A549 treated with RU486 at 1 μM for 4 hours (cell line): Measurements from ENCODE around the gene PXT1. TPM values are rescaled to one million over a fixed set of nuclear protein-coding genes. Genes with fewer than 3 reads are reported as not detected.

Source experiments
- total RNA-seq: library from RNA; stranded (reverse); fragments of 200-300 nt; extraction: Qiagen RNA extraction; gene quantifications from 5 replicates; pipeline ENCODE4 v1.2.3, GENCODE V29; 2022; ENCODE audit warnings: low read depth

The PXT1 gene, protein sequence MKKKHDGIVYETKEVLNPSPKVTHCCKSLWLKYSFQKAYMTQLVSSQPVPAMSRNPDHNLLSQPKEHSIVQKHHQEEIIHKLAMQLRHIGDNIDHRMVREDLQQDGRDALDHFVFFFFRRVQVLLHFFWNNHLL
- not detected in 5 replicates for total RNA-seq

DNA sequence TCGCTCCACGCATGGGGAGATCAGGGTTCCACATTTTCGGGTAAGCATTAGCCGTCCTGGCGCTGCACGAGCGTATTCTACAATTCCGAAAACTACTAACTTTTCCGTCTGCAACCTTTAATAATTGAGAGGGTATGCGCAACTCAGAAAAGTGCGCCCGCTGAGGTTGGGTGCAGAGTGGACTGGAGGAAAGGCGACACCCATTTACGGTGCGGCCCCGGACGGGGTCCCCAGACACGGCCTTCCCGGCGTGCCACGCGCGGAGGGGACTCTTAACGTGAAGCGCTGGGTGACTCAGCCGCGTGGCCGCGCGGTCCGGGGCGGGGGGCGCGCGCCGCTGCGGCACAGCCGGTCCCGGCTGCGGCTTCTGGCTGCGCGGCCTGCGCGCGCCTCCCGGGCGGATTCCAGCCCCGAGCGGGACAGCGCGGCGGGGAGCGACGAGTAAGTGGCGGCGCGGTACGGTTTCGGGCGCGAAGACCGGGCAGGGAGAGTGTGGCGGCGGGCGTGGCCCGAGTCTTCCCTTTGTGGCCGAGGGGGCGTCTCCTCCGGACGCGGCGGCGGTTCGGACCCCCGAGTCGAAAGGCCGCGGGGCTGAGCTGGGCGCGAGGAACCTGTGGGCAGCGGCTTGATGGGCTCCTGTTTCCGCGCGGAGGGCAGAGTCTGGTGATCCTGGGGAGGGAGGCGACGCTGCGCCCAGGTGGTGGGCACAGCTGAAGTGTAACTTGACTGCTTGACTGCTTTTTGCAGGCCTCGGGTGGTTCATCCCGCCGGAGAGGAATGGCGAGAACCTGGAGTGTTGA lies at the start of gene PXT1, which contains the start of gene KCTD20:
Gene PXT1, minus strand, starts transcription at position 184 of the 800 bp plus-strand sequence. CDS start 16,772 bp downstream, outside the sequence.
Gene KCTD20, plus strand, starts transcription at position 330 of the 800 bp plus-strand sequence. CDS start 27,098 bp downstream, outside the sequence.

GRCh38 chr6:36387440-36388303 lies 55.0 kb downstream of the PXT1 start, which contains the start of gene ETV7:
Gene ETV7, minus strand, starts transcription at chr6:36387669. Its CDS starts 128 bp downstream, at chr6:36387541.

Other genes with a start within 250 kb of the PXT1 start
- 10.1 to 12.2 TPM (median 11.1 TPM) in 5 replicates for gene BRPF3, start 246.1 kb downstream of the PXT1 start, total RNA-seq
- gene PNPLA1, start 172.8 kb downstream of the PXT1 start, total RNA-seq, result not detected in 5 replicates
- gene BNIP5, start 106.0 kb downstream of the PXT1 start, total RNA-seq, result not detected in 5 replicates
- gene ETV7, start 55.2 kb downstream of the PXT1 start, total RNA-seq, result 0.09 to 0.24 TPM (median 0.14 TPM) in 4 of 5 replicates, not detected in the other
- 16.2 to 23.3 TPM (median 18.8 TPM) in 5 replicates for gene KCTD20, start 146 bp upstream of the PXT1 start, total RNA-seq
- gene STK38, start 104.6 kb upstream of the PXT1 start, total RNA-seq, result 14.9 to 18.4 TPM (median 17.3 TPM) in 5 replicates
- gene SRSF3, start 151.5 kb upstream of the PXT1 start, total RNA-seq, result 487 to 672 TPM (median 512 TPM) in 5 replicates
- gene CDKN1A, start 235.9 kb upstream of the PXT1 start, total RNA-seq, result 178 to 255 TPM (median 220 TPM) in 5 replicates